NCI-H2196 (cell line): Measurements from ENCODE around the gene COL21A1.
"Not testable (repeated sequence)": the region's sequence is repeated elsewhere in the genome, so short reads cannot be mapped to it uniquely, and the experiment has no call there.

ENCODE experiments used
- DNase-seq: peaks from one replicate; lab custom pipeline; 2025; ENCODE audit not compliant: unreplicated experiment; lab: John Stamatoyannopoulos, UW

Gene COL21A1

DNA sequence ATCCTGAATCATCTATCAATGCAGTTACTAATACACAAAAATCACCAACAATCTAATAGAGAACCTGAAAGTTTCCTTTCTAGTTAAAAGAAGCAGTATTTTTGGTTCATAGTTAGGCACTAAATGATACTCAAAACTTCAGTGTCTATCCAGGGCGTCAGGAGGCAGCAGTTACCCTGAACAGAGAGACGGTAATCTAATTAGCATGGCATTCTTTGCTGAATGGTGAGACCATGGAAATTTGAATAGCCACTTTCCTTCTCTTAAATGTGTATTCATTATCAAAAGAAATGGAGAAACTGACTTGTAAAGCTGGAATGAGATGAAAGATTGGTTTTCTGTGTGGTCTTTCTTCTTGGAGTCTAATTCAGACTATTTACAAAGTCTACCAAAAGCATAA is 225.4 kb downstream of the COL21A1 start:
- no peak for DNase-seq

DNA sequence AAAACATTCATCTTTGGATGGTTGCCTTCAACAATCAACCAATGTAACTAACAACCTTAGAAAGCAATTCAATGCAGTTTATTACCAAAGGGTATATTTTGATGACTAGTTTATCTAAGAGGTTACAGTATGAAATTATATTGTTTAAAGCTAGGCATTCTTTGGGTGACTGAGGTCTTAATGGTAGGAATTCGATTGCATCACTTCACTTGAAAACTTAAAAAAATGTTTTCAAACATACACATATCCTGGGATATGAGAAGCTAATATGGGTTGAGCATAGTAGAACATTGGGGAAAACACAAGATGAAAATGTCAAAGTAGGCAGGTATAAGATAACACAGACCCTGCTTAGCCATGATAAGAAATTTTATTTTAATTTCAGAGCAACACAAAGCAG is 227.4 kb downstream of the COL21A1 start:
- no peak for DNase-seq

DNA sequence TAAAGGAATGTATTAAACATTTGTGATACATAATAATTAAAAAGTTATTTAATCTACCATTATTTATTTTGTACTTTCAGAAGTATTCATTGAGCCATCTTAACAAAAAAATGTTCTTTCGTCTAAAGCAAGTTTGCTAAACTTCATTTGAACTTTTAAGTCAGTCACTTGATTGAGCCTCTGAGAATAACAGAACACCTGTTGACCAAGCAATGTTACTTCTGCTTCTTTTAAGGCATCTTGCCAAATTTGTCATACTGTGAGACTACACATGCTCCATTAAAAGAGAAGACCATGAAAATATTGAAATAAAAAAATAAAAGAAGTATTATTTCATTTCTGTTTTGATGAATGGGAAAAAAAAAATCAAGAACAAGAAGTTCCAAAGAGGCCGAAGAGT is 230.2 kb downstream of the COL21A1 start:
- DNase-seq = no peak

DNA sequence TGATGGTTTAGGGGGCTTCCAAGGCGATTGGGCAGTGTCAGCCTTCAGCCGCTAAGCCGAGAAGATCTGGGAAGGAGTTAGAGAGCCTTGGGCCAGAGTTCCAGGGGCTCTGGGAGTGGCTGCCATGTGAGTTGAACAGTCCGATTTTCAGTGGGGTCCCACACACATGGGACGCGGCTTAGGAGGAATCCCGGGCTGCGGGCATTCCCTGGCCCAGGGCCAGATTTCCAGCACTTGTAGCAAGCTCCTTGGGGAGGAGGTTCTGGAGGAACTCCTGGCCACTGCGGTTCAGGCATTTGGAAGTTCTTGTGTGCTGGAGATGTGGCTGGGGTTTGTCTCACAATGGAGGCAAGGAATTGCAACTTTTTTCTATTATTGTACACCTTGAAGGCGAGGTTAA is 233.3 kb downstream of the COL21A1 start:
- DNase-seq = not testable (repeated sequence)

DNA sequence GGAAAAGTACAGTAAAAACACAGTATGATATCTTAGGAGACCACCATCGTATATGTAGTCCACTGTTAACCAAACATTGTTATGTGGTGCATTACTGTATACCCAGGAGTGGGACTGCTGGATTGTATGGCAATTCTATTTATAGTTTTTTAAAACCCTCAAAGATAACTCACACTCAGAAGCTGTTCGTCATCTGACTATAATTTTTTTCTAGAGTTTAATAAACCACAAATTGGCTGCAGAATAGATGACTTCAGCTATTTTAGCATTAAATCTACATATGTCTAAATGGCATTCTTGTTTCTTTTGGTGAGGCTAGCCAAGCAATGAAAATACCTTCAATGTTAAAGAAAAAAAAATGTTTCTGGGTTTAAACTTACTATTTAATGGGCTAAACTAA is 237.7 kb downstream of the COL21A1 start:
- DNase-seq = no peak
